EH (cell line): ENCODE measurements around the gene DIP2C.

ENCODE experiments used
- DNase-seq: peaks from one replicate; pipeline ENCODE4 v3.0.0-alpha.2; 2015; ENCODE audit warnings: low read depth

DIP2C gene

DNA sequence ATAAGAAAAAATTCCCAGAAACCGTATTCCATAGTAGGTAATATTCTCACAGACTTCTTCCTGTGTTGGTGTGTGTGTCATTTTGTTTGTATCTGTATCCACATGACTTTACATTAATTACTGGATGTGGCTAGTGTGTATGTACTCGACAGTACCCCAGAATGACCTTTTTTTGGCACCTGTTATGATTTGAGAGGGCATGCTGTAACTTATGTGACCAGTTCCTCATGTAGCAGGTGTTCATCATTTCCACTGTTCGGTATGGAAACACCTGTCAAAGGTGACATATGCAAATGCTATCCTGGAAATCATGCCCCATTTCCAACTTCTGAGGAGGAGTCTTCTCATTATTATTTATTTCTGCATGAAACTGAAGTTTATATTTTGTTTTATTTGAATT is 464.9 kb downstream of the DIP2C start:
- DNase-seq, result no peak
